PFSK-1 (cell line): ENCODE results near the gene VPS8.

Source experiments
- FOXP2 ChIP-seq: optimal IDR thresholded peaks from 2 replicates; pipeline ENCODE3; 2011; ENCODE audit warnings: borderline replicate concordance, control low read depth, inconsistent platforms; ENCODE audit not compliant: insufficient read depth; ENCODE audit errors: extremely low read length, extremely low read depth
- POLR2AphosphoS5 ChIP-seq: IDR thresholded peaks from 2 replicates; pipeline ENCODE4 v1.6.1; 2012; ENCODE audit warnings: low read depth, mild to moderate bottlenecking, control low read depth, low read length, moderate library complexity
- REST ChIP-seq, 2 experiments: IDR thresholded peaks; 2 replicates each; pipeline versions ENCODE4 v1.6.1 to v1.8.0; 2011 to 2012; ENCODE audit warnings: low read depth in 2 of 2, low read length in 2 of 2, control low read depth in 1 of 2, inconsistent platforms in 1 of 2, mild to moderate bottlenecking in 1 of 2, moderate library complexity in 1 of 2; ENCODE audit not compliant: insufficient read depth in 1 of 2
- SIN3A ChIP-seq: IDR thresholded peaks from 2 replicates; pipeline ENCODE4 v1.6.1; 2012; ENCODE audit warnings: mild to moderate bottlenecking, low read length, moderate library complexity, borderline replicate concordance; ENCODE audit not compliant: insufficient read depth
- TAF1 ChIP-seq: IDR thresholded peaks from 2 replicates; pipeline ENCODE4 v1.6.1; 2012; ENCODE audit warnings: low read length, control low read depth, borderline replicate concordance; ENCODE audit not compliant: insufficient read depth

The VPS8 gene

DNA sequence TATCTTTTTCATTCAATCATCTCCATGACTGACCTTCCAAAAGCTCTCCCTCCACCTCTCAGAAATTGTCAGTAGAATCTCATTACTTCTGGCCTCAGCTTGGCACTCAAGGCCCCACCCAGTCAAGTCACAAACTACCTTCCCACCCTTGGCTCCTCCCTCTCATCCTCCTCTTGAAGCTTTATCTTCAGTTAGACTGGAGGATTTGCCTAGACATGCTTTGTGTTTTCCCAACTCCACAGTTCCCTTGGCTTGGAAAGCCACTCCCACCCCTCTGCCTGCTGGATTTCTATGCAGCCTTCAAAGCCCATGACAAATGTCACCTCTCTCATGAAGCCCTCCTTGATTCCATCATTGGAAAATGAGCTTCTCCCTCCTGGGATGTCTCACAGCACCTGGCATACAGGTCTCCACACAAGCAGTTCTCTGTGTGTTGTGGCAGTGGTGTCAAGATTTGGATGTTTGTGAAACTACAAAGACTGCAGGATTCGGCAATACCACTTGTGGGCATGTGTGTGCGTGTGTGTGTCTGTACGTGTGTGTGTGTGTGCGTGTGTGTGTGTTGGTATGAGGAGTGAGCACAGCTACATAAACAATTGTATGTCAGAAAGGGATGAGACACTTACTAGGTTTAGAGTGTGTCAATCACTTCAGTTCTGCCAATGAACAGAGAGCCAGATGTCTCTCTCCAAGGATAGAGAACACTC lies 45.3 kb upstream of the VPS8 start:
- TF ChIP-seq POLR2AphosphoS5 (no peak), TAF1 (no peak), FOXP2 (no peak), REST (IDR thresholded peaks at IDR 0.05; ENCODE audit: insufficient read depth in 1 of 2, low read depth in 2 of 2, low read length in 2 of 2) (no peak), SIN3A (no peak)

- TF ChIP-seq POLR2AphosphoS5 (no peak), TAF1 (no peak), REST (IDR thresholded peaks at IDR 0.05; ENCODE audit: insufficient read depth in 1 of 2, low read depth in 2 of 2, low read length in 2 of 2) (no peak), SIN3A (no peak), FOXP2 (no peak)
Measured at GRCh38 chr3:184767377-184767776, 44.6 kb upstream of the VPS8 start.

GRCh38 chr3:184769382-184770170 lies 42.4 kb upstream of the VPS8 start:
- TF ChIP-seq POLR2AphosphoS5 (no peak), REST (IDR thresholded peaks at IDR 0.05; ENCODE audit: insufficient read depth in 1 of 2, low read depth in 2 of 2, low read length in 2 of 2) (no peak), FOXP2 (no peak), TAF1 (no peak)

DNA sequence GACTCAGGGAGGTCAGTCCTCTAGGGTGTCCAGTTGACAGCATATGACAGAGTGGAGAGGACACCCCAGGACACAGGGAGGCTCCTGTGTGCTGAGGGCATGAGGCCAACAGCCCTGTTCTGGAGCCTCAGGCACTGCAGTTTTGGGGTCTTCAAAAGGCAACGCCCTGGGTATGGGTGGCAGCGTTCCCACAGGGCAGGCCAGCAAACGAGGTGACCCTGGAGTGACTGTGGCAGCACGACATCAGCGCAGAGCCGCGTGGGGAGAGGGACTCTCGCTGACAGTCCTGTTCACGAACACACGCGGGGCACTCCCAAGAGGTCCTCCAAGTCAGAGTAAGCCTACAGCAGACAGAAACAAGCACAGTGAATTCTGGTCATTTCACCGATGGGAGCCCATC lies 41.4 kb upstream of the VPS8 start:
- TF ChIP-seq REST (IDR thresholded peaks at IDR 0.05; ENCODE audit: insufficient read depth in 1 of 2, low read depth in 2 of 2, low read length in 2 of 2): no peak
